ENCODE measurements around the gene POGK.

The POGK gene

GRCh38 chr1:166905136-166905535 is 65.9 kb downstream of the POGK start:
- DNase-seq, result no peak

DNA sequence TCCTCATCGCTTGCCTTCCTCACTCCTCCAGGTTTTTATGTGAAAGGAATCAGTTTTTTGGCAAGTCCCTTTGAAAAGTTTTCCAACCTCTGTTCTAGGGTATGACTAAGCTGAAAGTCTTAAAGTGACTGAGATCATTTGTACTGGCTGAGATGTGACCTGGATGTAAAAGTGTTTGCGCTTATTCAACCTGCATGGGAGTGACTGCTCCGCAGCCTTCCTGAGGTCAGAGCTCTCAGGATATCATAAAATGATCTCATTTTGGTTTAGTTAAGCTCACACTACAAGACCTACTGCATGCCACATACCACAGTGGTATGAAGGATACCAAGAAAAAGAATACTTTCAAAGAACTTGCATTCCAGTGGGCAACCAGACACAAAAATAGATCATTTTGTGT is 66.6 kb downstream of the POGK start:
- DNase-seq, result no peak

All from stimulated activated CD4-positive, alpha-beta T cell treated with anti-CD3 and anti-CD28 coated beads, Interleukin-4, amount 100 ng/mL, for 1 hour (primary cell).